ENCODE data around the gene SCN3A.

The SCN3A gene

DNA sequence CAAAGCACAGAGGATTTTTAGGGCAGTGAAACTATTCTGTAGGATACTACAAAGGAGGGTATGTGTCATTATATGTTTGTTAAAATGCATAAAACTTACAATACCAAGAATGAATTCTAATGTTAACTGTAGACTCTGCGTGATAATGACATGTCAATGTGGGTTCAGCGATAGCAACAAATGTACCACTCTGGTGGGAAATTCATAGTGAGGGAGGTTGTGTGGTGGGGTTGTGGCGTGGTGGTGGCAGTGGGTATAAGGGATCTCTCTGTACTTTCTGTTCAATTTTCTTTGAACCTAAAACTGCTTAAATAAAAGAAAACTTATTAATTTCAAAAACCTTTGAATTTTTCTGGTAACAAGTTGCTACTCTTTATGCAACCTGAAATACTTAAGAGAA, 149.2 kb downstream of the SCN3A start:
- no peak for DNase-seq

DNA sequence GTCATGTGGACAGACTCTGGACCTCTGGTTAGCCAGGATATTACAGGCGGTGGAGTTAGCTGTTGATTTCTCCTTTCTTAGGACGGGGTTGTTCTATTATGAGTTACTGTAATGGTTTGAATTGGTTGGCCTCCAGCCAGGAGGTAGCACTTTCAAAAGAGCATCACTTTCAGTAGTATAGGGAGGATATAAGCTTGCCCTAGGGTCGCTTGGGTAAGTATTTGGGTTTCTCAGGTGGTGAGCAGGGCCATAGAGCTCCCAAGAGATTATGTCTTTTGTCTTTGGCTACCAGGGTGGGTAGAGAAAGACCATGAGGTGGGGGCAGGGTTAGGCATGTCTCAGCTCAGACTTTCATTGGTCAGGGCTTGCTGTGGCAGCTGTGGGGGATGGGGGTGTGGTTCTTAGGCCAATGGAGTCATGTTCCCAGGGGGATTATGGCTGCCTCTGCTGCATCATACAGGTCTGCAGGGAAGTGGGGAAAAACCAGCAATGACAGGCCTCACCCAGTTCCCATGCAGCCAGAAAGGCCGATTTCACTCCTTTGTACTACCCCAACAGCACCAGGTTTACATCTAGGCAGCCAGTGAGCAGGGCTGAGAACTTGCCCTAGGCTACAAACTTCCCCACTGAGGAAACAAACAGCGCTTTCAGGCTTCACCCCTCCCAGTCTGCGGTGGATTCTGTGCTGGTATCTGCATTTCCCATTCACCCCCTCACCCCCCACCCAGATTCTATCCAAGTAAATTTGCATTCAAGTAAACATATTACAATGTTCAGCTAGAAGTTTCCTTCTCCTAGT, 159.1 kb downstream of the SCN3A start:
- DNase-seq, result no peak

Data from inflammatory macrophage treated with lipopolysaccharide for 4 hours (primary cell).